ENCODE measurements around the gene RPL22.

DNA sequence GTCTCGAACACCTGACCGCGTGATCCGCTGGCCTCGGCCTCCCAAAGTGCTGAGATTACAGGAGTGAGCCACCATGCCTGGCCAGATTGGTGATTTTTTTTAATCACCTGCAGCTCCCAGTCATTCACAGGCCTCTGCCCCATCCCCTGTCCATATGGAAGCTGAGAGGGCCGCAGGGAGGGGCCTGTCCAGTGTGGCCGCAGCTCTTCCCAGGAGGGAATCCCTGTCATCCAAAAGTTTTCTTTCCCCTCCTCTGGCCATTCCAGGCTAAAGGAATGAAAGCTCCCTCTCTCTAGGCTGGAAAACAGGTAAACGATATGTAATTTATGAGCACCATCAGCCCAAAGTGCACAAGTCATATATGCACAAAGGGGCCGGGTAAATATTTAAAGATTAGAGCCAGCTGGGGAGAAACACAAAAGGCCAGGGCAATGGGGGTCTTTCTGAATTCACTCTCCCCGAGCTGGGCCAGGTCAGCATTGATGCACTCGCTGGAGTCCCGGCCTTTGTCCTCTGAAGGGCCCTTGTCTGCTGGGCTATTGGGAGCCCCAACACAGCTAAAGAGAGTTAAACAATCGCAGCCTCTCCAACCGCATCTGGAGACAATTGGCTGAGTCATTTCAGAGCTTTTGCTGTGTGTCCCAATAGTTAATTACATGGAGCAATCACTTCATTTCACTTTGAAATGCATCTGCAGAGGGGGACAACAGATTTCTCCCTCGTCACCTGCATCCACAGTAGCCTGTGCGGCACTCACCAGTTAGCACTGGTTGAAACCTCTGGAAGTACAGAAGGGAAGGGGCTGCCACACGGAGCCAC is 40.8 kb upstream of the RPL22 start:
- TF ChIP-seq ZNF274 (IDR thresholded peaks at IDR 0.05; ENCODE audit: low read depth, low read length) = no peak
- no peak for TF ChIP-seq YY1 (IDR thresholded peaks at IDR 0.05; ENCODE audit: insufficient read depth, insufficient read length)
- TF ChIP-seq SUZ12 (IDR thresholded peaks at IDR 0.05; ENCODE audit: extremely low read depth, insufficient read depth, insufficient read length) = no peak
